ENCODE results near the gene VEGFA.

- no peak for TF ChIP-seq CTCF (conservative IDR thresholded peaks at IDR 0.05; ENCODE audit: low read depth, low read length)
- no peak for TF ChIP-seq EZH2 (IDR thresholded peaks at IDR 0.05; ENCODE audit: borderline replicate concordance, low read depth, low read length, poor library complexity, severe bottlenecking)
Observed at GRCh38 chr6:43771858-43772680, 2.1 kb downstream of the VEGFA start.

Measured in A673 (cell line).